ENCODE results near the gene RALGAPB. TPM values are rescaled to one million over a fixed set of nuclear protein-coding genes. Genes with fewer than 3 reads are reported as not detected.
"Not testable (repeated sequence)": the region's sequence is repeated elsewhere in the genome, so short reads cannot be mapped to it uniquely, and the experiment has no call there.

RALGAPB gene
- total and polyA plus RNA-seq, 5 donors: 8.3 to 26.9 (median 22.0) TPM

- no peaks in the 10 kb centered on the region for H3K27me3 ChIP-seq (ENCODE audit: control insufficient read depth, insufficient read depth)
- DNase-seq (no peak), ATAC-seq (peak in 1 of 2 donors; percentile 6)
- H3K9me3 ChIP-seq (ENCODE audit: control insufficient read depth, low read length): no peaks in the 10 kb centered on the region
- 46% methylated on average over 12 of the region's 12 CpGs for WGBS
- peak overlapping the region; percentile 76 for H3K4me3 ChIP-seq (ENCODE audit: low read length)
- H3K27ac ChIP-seq (ENCODE audit: low read length): no peak overlapping the region
- peaks cover 3% of the 10 kb centered on the region for H3K4me1 ChIP-seq (ENCODE audit: control insufficient read depth, insufficient read depth, low read length)
- intact Hi-C loops (cut with DNase I): no loop called here
These were observed 25.4 kb upstream of the RALGAPB start for GRCh38 chr20:38447251-38447661.

GRCh38 chr20:38447931-38448675, 24.5 kb upstream of the RALGAPB start:
- peaks cover 3% of the 10 kb centered on the region for H3K4me1 ChIP-seq (ENCODE audit: control insufficient read depth, insufficient read depth, low read length)
- DNase-seq: no peak
- no peak overlapping the region for H3K27ac ChIP-seq (ENCODE audit: low read length)
- no peak overlapping the region for H3K4me3 ChIP-seq (ENCODE audit: low read length)
- WGBS: 89% methylated on average over 10 of the region's 10 CpGs
- intact Hi-C loops (cut with DNase I): no loop called here
- ATAC-seq: no peak
- H3K9me3 ChIP-seq (ENCODE audit: control insufficient read depth, low read length): no peaks in the 10 kb centered on the region
- no peaks in the 10 kb centered on the region for H3K27me3 ChIP-seq (ENCODE audit: control insufficient read depth, insufficient read depth)

- peaks cover 3% of the 10 kb centered on the region for H3K4me1 ChIP-seq (ENCODE audit: control insufficient read depth, insufficient read depth, low read length)
- H3K4me3 ChIP-seq (ENCODE audit: low read length): no peak overlapping the region
- no peak for DNase-seq
- no peaks in the 10 kb centered on the region for H3K27me3 ChIP-seq (ENCODE audit: control insufficient read depth, insufficient read depth)
- no peak for ATAC-seq
- H3K9me3 ChIP-seq (ENCODE audit: control insufficient read depth, low read length): no peaks in the 10 kb centered on the region
- no peak overlapping the region for H3K27ac ChIP-seq (ENCODE audit: low read length)
- intact Hi-C loops (cut with DNase I): no loop called here
- 84% methylated on average over 3 of the region's 3 CpGs for WGBS
These were observed 23.6 kb upstream of the RALGAPB start for GRCh38 chr20:38449046-38449445.

- Histone ChIP-seq H3K9me3 (ENCODE audit: control insufficient read depth, low read length) (no peaks in the 10 kb centered on the region), H3K4me1 (ENCODE audit: control insufficient read depth, insufficient read depth, low read length) (peaks cover 3% of the 10 kb centered on the region), H3K4me3 (ENCODE audit: low read length) (no peak overlapping the region), H3K27ac (ENCODE audit: low read length) (no peak overlapping the region), H3K27me3 (ENCODE audit: control insufficient read depth, insufficient read depth) (no peaks in the 10 kb centered on the region)
- DNase-seq (no peak), ATAC-seq (peak in 1 of 2 donors; percentile 22)
- intact Hi-C loops (cut with DNase I): no loop called here
- WGBS: 79% methylated on average over 7 of the region's 7 CpGs
These were observed 22.1 kb upstream of the RALGAPB start for GRCh38 chr20:38450412-38450975.

- DNase-seq (peak in 2 of 3 donors; percentile 54 to 74), ATAC-seq (peak; percentile 45 to 85)
- no peak overlapping the region for H3K4me3 ChIP-seq (ENCODE audit: low read length)
- no peaks in the 10 kb centered on the region for H3K27me3 ChIP-seq (ENCODE audit: control insufficient read depth, insufficient read depth)
- no peaks in the 10 kb centered on the region for H3K9me3 ChIP-seq (ENCODE audit: control insufficient read depth, low read length)
- H3K27ac ChIP-seq (ENCODE audit: low read length): peak overlapping the region; percentile 81
- intact Hi-C loops (cut with DNase I): no loop called here
- 82% methylated on average over 17 of the region's 19 CpGs for WGBS
- H3K4me1 ChIP-seq (ENCODE audit: control insufficient read depth, insufficient read depth, low read length): no peaks in the 10 kb centered on the region
These were observed 19.6 kb upstream of the RALGAPB start for GRCh38 chr20:38452880-38453624.

GRCh38 chr20:38453941-38454340, 18.7 kb upstream of the RALGAPB start:
- intact Hi-C loops (cut with DNase I): no loop called here
- H3K4me1 ChIP-seq (ENCODE audit: control insufficient read depth, insufficient read depth, low read length): no peaks in the 10 kb centered on the region
- DNase-seq (no peak), ATAC-seq (no peak)
- H3K27me3 ChIP-seq (ENCODE audit: control insufficient read depth, insufficient read depth): no peaks in the 10 kb centered on the region
- no peak overlapping the region for H3K27ac ChIP-seq (ENCODE audit: low read length)
- H3K4me3 ChIP-seq (ENCODE audit: low read length): no peak overlapping the region
- WGBS: 97% methylated on average over 2 of the region's 2 CpGs
- H3K9me3 ChIP-seq (ENCODE audit: control insufficient read depth, low read length): no peaks in the 10 kb centered on the region

GRCh38 chr20:38454556-38455473, 17.8 kb upstream of the RALGAPB start:
- H3K27me3 ChIP-seq (ENCODE audit: control insufficient read depth, insufficient read depth): no peaks in the 10 kb centered on the region
- no peak overlapping the region for H3K27ac ChIP-seq (ENCODE audit: low read length)
- no peak overlapping the region for H3K4me3 ChIP-seq (ENCODE audit: low read length)
- no peaks in the 10 kb centered on the region for H3K4me1 ChIP-seq (ENCODE audit: control insufficient read depth, insufficient read depth, low read length)
- H3K9me3 ChIP-seq (ENCODE audit: control insufficient read depth, low read length): no peaks in the 10 kb centered on the region
- DNase-seq (no peak), ATAC-seq (no peak)
- WGBS: 92% methylated on average over 13 of the region's 13 CpGs
- intact Hi-C loops (cut with DNase I): no loop called here

- H3K27me3 ChIP-seq (ENCODE audit: control insufficient read depth, insufficient read depth): no peaks in the 10 kb centered on the region
- intact Hi-C loops (cut with DNase I): no loop called here
- no peak overlapping the region for H3K4me3 ChIP-seq (ENCODE audit: low read length)
- no peaks in the 10 kb centered on the region for H3K9me3 ChIP-seq (ENCODE audit: control insufficient read depth, low read length)
- ATAC-seq (no peak), DNase-seq (no peak)
- 95% methylated on average over 5 of the region's 5 CpGs for WGBS
- no peaks in the 10 kb centered on the region for H3K4me1 ChIP-seq (ENCODE audit: control insufficient read depth, insufficient read depth, low read length)
- no peak overlapping the region for H3K27ac ChIP-seq (ENCODE audit: low read length)
These were observed 14.3 kb upstream of the RALGAPB start for GRCh38 chr20:38458314-38458713.

GRCh38 chr20:38460040-38460623, 12.5 kb upstream of the RALGAPB start:
- H3K4me1 ChIP-seq (ENCODE audit: control insufficient read depth, insufficient read depth, low read length): no peaks in the 10 kb centered on the region
- H3K4me3 ChIP-seq (ENCODE audit: low read length): no peak overlapping the region
- intact Hi-C loops (cut with DNase I): no loop called here
- no peaks in the 10 kb centered on the region for H3K27me3 ChIP-seq (ENCODE audit: control insufficient read depth, insufficient read depth)
- DNase-seq (no peak), ATAC-seq (peak; percentile 86 to 97)
- 42% methylated on average over 5 of the region's 5 CpGs for WGBS
- no peak overlapping the region for H3K27ac ChIP-seq (ENCODE audit: low read length)
- no peaks in the 10 kb centered on the region for H3K9me3 ChIP-seq (ENCODE audit: control insufficient read depth, low read length)

- intact Hi-C loops (cut with DNase I); DNase-seq; H3K4me3 ChIP-seq (ENCODE audit: low read length); H3K27me3 ChIP-seq (ENCODE audit: control insufficient read depth, insufficient read depth); H3K27ac ChIP-seq (ENCODE audit: low read length); H3K9me3 ChIP-seq (ENCODE audit: control insufficient read depth, low read length); H3K4me1 ChIP-seq (ENCODE audit: control insufficient read depth, insufficient read depth, low read length): not testable (repeated sequence)
- 33% methylated on average over 1 of the region's 2 CpGs for WGBS
- peak in 1 of 2 donors; percentile 64 for ATAC-seq
These were observed 12.0 kb upstream of the RALGAPB start for GRCh38 chr20:38460631-38461030.
